H1 (cell line): ENCODE measurements around the gene RASA4B. TPM values are rescaled to one million over a fixed set of nuclear protein-coding genes. Genes with fewer than 3 reads are reported as not detected.
A peak's percentile ranks its signal among the peaks of the same experiment; 100 is the strongest.

Experiments used
- CTCF ChIA-PET: fragments of 300-600 bp; sonication (Branson Sonifier 250); formaldehyde crosslinking; loops from one replicate; lab custom pipeline; 2021; ENCODE audit not compliant: partially characterized antibody; lab: Charles Lee
- POLR2A ChIA-PET: fragments of 300-600 bp; sonication (Branson Sonifier 250); formaldehyde crosslinking; loops from one replicate; lab custom pipeline; 2021; ENCODE audit warnings: inconsistent platforms; ENCODE audit not compliant: partially characterized antibody; lab: Charles Lee
- DNase-seq, 2 experiments: peaks; one replicate each; pipeline versions ENCODE4 v3.0.0 to v3.0.0-alpha.2; 2010 to 2022; ENCODE audit warnings: low spot score in 2 of 2, low read depth in 1 of 2, mixed read lengths in 1 of 2
- FAIRE-seq: peaks from 2 replicates; lab custom pipeline; 2011; peaks lifted over from hg19 to GRCh38; lab: Jason Lieb, UNC
- H2AFZ ChIP-seq: 2 replicates; pipeline ENCODE4 v1.8.1; 2012; ENCODE audit warnings: low read length, inconsistent platforms
- H2AK5ac ChIP-seq: 2 replicates; pipeline ENCODE4 v1.6.1; 2013; ENCODE audit warnings: low read depth, low read length
- H2BK120ac ChIP-seq: replicated peaks from 2 replicates; pipeline ENCODE3; 2013; ENCODE audit warnings: low read depth, low read length, inconsistent platforms
- H2BK12ac ChIP-seq: 2 replicates; pipeline ENCODE4 v1.6.1; 2013; ENCODE audit warnings: low read depth, low read length
- H2BK15ac ChIP-seq: 2 replicates; pipeline ENCODE4 v1.6.1; 2013; ENCODE audit warnings: low read length
- H2BK20ac ChIP-seq: 2 replicates; pipeline ENCODE4 v1.6.1; 2013; ENCODE audit warnings: low read length
- H2BK5ac ChIP-seq: 2 replicates; pipeline ENCODE4 v1.6.1; 2013; ENCODE audit warnings: low read depth, low read length
- H3K14ac ChIP-seq: 2 replicates; pipeline ENCODE4 v1.6.1; 2013; ENCODE audit warnings: inconsistent platforms; ENCODE audit not compliant: insufficient read length
- H3K18ac ChIP-seq: 2 replicates; pipeline ENCODE4 v1.6.1; 2013; ENCODE audit warnings: low read length; ENCODE audit errors: extremely low read depth
- H3K23ac ChIP-seq: 2 replicates; pipeline ENCODE4 v1.6.1; 2013; ENCODE audit warnings: inconsistent platforms; ENCODE audit not compliant: insufficient read length
- H3K23me2 ChIP-seq: 2 replicates; pipeline ENCODE4 v1.6.1; 2013; ENCODE audit warnings: low read depth, low read length
- H3K27ac ChIP-seq: 2 replicates; pipeline ENCODE4 v1.6.1; 2011; ENCODE audit warnings: low read depth, low read length, inconsistent platforms
- H3K27me3 ChIP-seq, 4 experiments: replicated peaks in 1 of 4; 1 replicate in 1 of 4; 2 replicates in 3 of 4; pipeline versions ENCODE4 v1.6.1 to v1.8.1; 2011 to 2013; ENCODE audit warnings: low read length in 3 of 4, mild to moderate bottlenecking in 3 of 4, inconsistent platforms in 2 of 4, mixed read lengths in 2 of 4, moderate library complexity in 1 of 4; ENCODE audit not compliant: control insufficient read depth in 3 of 4, insufficient read depth in 3 of 4; ENCODE audit errors: extremely low read depth in 1 of 4
- H3K36me3 ChIP-seq, 4 experiments: 2 replicates each; pipeline versions ENCODE4 v1.6.1 to v1.8.1; 2011 to 2013; ENCODE audit warnings: mild to moderate bottlenecking in 4 of 4, low read length in 3 of 4, moderate library complexity in 2 of 4, control low read depth in 1 of 4, inconsistent platforms in 1 of 4; ENCODE audit not compliant: insufficient read depth in 4 of 4, control insufficient read depth in 2 of 4
- H3K4ac ChIP-seq: replicated peaks from 2 replicates; pipeline ENCODE3; 2013; ENCODE audit warnings: low read length, low read depth, mixed read lengths, inconsistent platforms; ENCODE audit not compliant: insufficient read length
- H3K4me1 ChIP-seq, 4 experiments: replicated peaks in 1 of 4; 1 replicate in 1 of 4; 2 replicates in 3 of 4; pipeline versions ENCODE4 v1.6.1 to v1.8.1; 2011 to 2013; ENCODE audit warnings: low read length in 3 of 4, inconsistent platforms in 2 of 4, mixed read lengths in 1 of 4; ENCODE audit not compliant: insufficient read depth in 4 of 4, control insufficient read depth in 3 of 4
- H3K4me2 ChIP-seq, 2 experiments: 2 replicates each; pipeline versions ENCODE4 v1.6.1 to v1.8.1; 2011 to 2013; ENCODE audit warnings: low read depth in 2 of 2, low read length in 2 of 2, control low read depth in 1 of 2, inconsistent platforms in 1 of 2, mild to moderate bottlenecking in 1 of 2; ENCODE audit not compliant: insufficient read depth in 1 of 2
- H3K4me3 ChIP-seq, 4 experiments: fragments of 200-600, 300-600 bp in 1 of 4; sonication (generic), shearing (Covaris generic), sonication (Bioruptor Twin) in 1 of 4; 2 replicates each; pipeline versions ENCODE4 v1.5.1 to v1.8.1; 2011 to 2016; ENCODE audit warnings: low read length in 4 of 4, low read depth in 3 of 4, control low read depth in 2 of 4, inconsistent platforms in 2 of 4, mild to moderate bottlenecking in 2 of 4, mixed read lengths in 1 of 4, moderate library complexity in 1 of 4; ENCODE audit not compliant: insufficient read depth in 2 of 4; ENCODE audit errors: extremely low read depth in 1 of 4
- H3K56ac ChIP-seq: replicated peaks from 2 replicates; pipeline ENCODE3; 2013; ENCODE audit warnings: low read depth, mild to moderate bottlenecking, mixed read lengths, low read length, inconsistent platforms; ENCODE audit not compliant: insufficient read length
- H3K79me1 ChIP-seq: 2 replicates; pipeline ENCODE4 v1.6.1; 2013; ENCODE audit warnings: low read depth, low read length, control low read depth
- H3K79me2 ChIP-seq, 2 experiments: 2 replicates each; pipeline versions ENCODE4 v1.6.1 to v1.8.1; 2012 to 2013; ENCODE audit warnings: low read length in 2 of 2, mild to moderate bottlenecking in 2 of 2, inconsistent platforms in 1 of 2; ENCODE audit not compliant: insufficient read depth in 2 of 2, control insufficient read depth in 1 of 2
- H3K9ac ChIP-seq, 4 experiments: replicated peaks in 1 of 4; 1 replicate in 1 of 4; 2 replicates in 3 of 4; pipeline versions ENCODE4 v1.6.1 to v1.8.1; 2011 to 2013; ENCODE audit warnings: low read depth in 3 of 4, low read length in 3 of 4, control low read depth in 2 of 4, mild to moderate bottlenecking in 2 of 4, moderate library complexity in 2 of 4, inconsistent platforms in 1 of 4; ENCODE audit errors: extremely low read depth in 1 of 4
- H3K9me3 ChIP-seq, 2 experiments: 2 replicates each; pipeline versions ENCODE4 v1.6.1 to v1.8.1; 2012 to 2013; ENCODE audit warnings: mild to moderate bottlenecking in 2 of 2, moderate library complexity in 2 of 2, control low read depth in 1 of 2, inconsistent platforms in 1 of 2, low read depth in 1 of 2, low read length in 1 of 2, mixed read lengths in 1 of 2; ENCODE audit not compliant: insufficient read depth in 2 of 2
- H4K20me1 ChIP-seq, 2 experiments: replicated peaks in 1 of 2; 2 replicates each; pipeline versions ENCODE3 to v1.8.1; 2011 to 2013; ENCODE audit warnings: inconsistent platforms in 2 of 2, low read length in 2 of 2, mild to moderate bottlenecking in 1 of 2; ENCODE audit not compliant: insufficient read depth in 2 of 2, control insufficient read depth in 1 of 2
- H4K5ac ChIP-seq: 2 replicates; pipeline ENCODE4 v1.6.1; 2013; ENCODE audit warnings: low read length, low read depth, mixed read lengths, inconsistent platforms; ENCODE audit not compliant: insufficient read length
- H4K8ac ChIP-seq: 2 replicates; pipeline ENCODE4 v1.8.0; 2013; ENCODE audit warnings: mild to moderate bottlenecking, moderate library complexity, low read length, inconsistent platforms; ENCODE audit not compliant: insufficient read depth; ENCODE audit errors: extremely low read depth
- H4K91ac ChIP-seq: replicated peaks from 2 replicates; pipeline ENCODE3; 2013; ENCODE audit warnings: low read length, mixed read lengths, inconsistent platforms; ENCODE audit not compliant: insufficient read length
- BRCA1 ChIP-seq: IDR thresholded peaks from 2 replicates; pipeline ENCODE4 v1.6.1; 2012; ENCODE audit warnings: low read depth, low read length, improper control_type of control experiment
- MAFK ChIP-seq: IDR thresholded peaks from 2 replicates; pipeline ENCODE4 v1.6.1; 2012; ENCODE audit warnings: low read depth, mild to moderate bottlenecking, improper control_type of control experiment, low read length
- SIRT6 ChIP-seq: IDR thresholded peaks from one replicate; pipeline ENCODE4 v1.7.1; 2012; ENCODE audit warnings: low read length, inconsistent platforms
- WGBS, 2 experiments: shearing (Covaris generic) in 1 of 2; methylation state at CpG; one replicate each; pipeline versions ENCODE4 v1.1.6 to v1.1.7; 2013 to 2015; ENCODE audit warnings: low lambda C conversion rate in 2 of 2, mixed read lengths in 2 of 2, inconsistent platforms in 1 of 2, low coverage in 1 of 2, missing lambda C conversion rate in 1 of 2; ENCODE audit not compliant: insufficient replicate concordance in 2 of 2, insufficient coverage in 1 of 2, insufficient read length in 1 of 2; ENCODE audit errors: extremely low coverage in 1 of 2, missing lambda C conversion rate in 1 of 2; 5-methylcytosine and 5-hydroxymethylcytosine counted together
- polyA plus RNA-seq, 7 experiments: library from polyadenylated mRNA; depleted of rRNA in 3 of 7; stranded (reverse) in 5 of 7; unstranded in 2 of 7; fragments of >200 nt in 5 of 7; fragments of 200-250 nt in 2 of 7; gene quantifications; 1 replicate in 5 of 7; 2 replicates in 1 of 7; 4 replicates in 1 of 7; pipeline versions ENCODE4 v1.2.1 to v1.2.3, GENCODE V29; 2011 to 2013; ENCODE audit warnings: missing spikeins in 2 of 7, mixed read lengths in 2 of 7
- total RNA-seq: library from RNA; stranded (reverse); fragmentation: NEBNext Ultra II Directional; extraction: Animal tissue kit (Norgen Biotek cat#: 25700); gene quantifications from 2 replicates; pipeline ENCODE4 v1.2.1, GENCODE V29; 2021

Gene RASA4B
- total and polyA plus RNA-seq, 2 of the 8 experiments (the other 6 are each of a cell fraction or from before 2014, with no cell fraction given) = 3.4 to 6.7 TPM

DNA sequence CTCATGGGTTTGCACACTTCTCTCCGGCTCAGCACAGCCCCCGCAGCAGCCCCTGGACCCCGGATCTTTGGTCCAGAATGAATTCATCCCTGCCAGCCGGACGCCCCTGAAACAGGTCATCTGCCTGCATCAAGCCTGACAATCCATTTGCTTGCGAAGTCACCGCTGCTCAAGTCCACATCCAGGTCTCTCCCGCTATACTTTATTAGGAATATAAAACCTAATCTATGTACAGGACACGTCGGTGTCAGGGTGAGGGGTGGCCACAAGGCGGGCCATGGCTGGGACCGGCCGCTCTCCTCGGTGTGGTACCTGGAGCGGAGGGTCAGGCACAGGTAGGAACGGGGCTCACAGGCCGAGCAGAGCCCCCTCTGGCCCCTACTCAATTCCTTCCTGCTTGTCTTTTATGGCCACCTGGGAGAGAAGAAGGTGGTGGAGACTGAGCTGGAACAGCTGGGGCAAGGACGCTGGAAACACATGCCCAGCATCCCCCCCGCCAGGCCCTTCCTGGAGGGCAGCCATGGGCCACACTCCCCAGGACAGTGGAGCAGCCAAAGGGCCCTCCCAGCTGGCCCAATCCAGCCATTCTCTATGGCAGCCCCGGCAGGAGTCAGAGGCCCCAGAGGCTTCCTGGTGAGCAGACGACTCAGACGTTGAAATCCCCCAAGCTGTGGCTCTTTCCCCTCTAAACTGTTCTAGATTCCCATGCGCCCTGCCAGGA lies 44.1 kb downstream of the RASA4B start:
- Histone ChIP-seq H4K5ac (no peak overlapping the region), H2AFZ (no peak overlapping the region), H3K23me2 (no peaks in the 10 kb centered on the region), H3K36me3 (peaks cover 2 to 14% (median 8%) of the 10 kb centered on the region in 4 experiments; a peak in 5 of 8 replicates), H2AK5ac (no peak overlapping the region), H4K91ac (no peak overlapping the region), H2BK20ac (no peak overlapping the region), H2BK12ac (no peak overlapping the region), H3K4ac (no peak overlapping the region), H3K4me3 (no peak overlapping the region), H3K79me2 (no peaks in the 10 kb centered on the region), H3K27ac (no peak overlapping the region), H3K14ac (no peak overlapping the region), H4K8ac (peak overlapping the region; percentile 57; the same call in 1 of the 2 replicates), H4K20me1 (peaks cover 0 to 7% of the 10 kb centered on the region in 2 experiments), H3K9me3 (no peaks in the 10 kb centered on the region), H3K56ac (no peak overlapping the region), H3K4me2 (no peak overlapping the region), H3K23ac (no peak overlapping the region), H2BK15ac (no peak overlapping the region), H2BK120ac (no peak overlapping the region), H3K4me1 (no peaks in the 10 kb centered on the region), H3K27me3 (no peaks in the 10 kb centered on the region), H3K79me1 (no peaks in the 10 kb centered on the region), H3K18ac (no peak overlapping the region), H3K9ac (no peak overlapping the region), H2BK5ac (no peak overlapping the region)
- ChIA-PET POLR2A (interaction anchor here (1.3 kb wide), 1 partner anchor 9 kb away, joined by 5 read pairs; the partner anchor contains the start of genes ALKBH4 and LRWD1), CTCF (interaction anchor here (1.5 kb wide), 1 partner anchor 61 kb away, joined by 3 read pairs; no protein-coding TSS in a partner anchor)
- TF ChIP-seq BRCA1 = no peak
- no peak for TF ChIP-seq MAFK
- no peak for TF ChIP-seq SIRT6
- DNase-seq = peak in 1 of 2 experiments; percentile 38
- FAIRE-seq = no peak
- WGBS, 2 experiments = 93% methylated on average over 21 of the region's 23 CpGs; no CpG with 5 or more reads in 1 of the 2 experiments
